SK-N-MC (cell line): ENCODE measurements around the gene NXN.

Experiments used
- DNase-seq: peaks from one replicate; pipeline ENCODE4 v3.0.0-alpha.2; 2011; ENCODE audit warnings: low read depth, low spot score
- H3K27ac ChIP-seq: fragments of 200-600 bp; sonication (generic); 2 replicates; pipeline ENCODE4 v1.5.1; 2016; ENCODE audit warnings: mixed run types
- H3K36me3 ChIP-seq: fragments of 200-600 bp; sonication (generic); 2 replicates; pipeline ENCODE4 v1.6.1; 2017; ENCODE audit warnings: antibody characterized with exemption, low read length, mixed read lengths; ENCODE audit not compliant: insufficient read depth
- H3K4me3 ChIP-seq: fragments of 200-600 bp; sonication (generic); 2 replicates; pipeline ENCODE4 v1.5.1; 2016
- H3K9ac ChIP-seq: fragments of 200-600 bp; sonication (generic); 2 replicates; pipeline ENCODE4 v1.8.0; 2017; ENCODE audit warnings: mixed run types, mixed read lengths; ENCODE audit not compliant: insufficient read length
- H3K9me3 ChIP-seq: fragments of 200-600 bp; sonication (generic); 2 replicates; pipeline ENCODE4 v1.6.1; 2017; ENCODE audit warnings: low read depth, mild to moderate bottlenecking, antibody characterized with exemption, low read length, moderate library complexity, mixed read lengths
- EZH2 ChIP-seq: fragments of 200-600 bp; sonication (generic); IDR thresholded peaks from one replicate; pipeline ENCODE4 v1.6.1; 2017; ENCODE audit warnings: antibody characterized with exemption
- FOXP2 ChIP-seq: optimal IDR thresholded peaks from 2 replicates; pipeline ENCODE3; 2011; ENCODE audit warnings: mild to moderate bottlenecking, moderate library complexity; ENCODE audit not compliant: insufficient read depth; ENCODE audit errors: extremely low read length, control extremely low read depth
- POLR2AphosphoS5 ChIP-seq: IDR thresholded peaks from 2 replicates; pipeline ENCODE4 v1.6.1; 2012; ENCODE audit warnings: mild to moderate bottlenecking, low read depth, low read length, borderline replicate concordance

NXN gene

GRCh38 chr17:888998-889441 lies 90.6 kb downstream of the NXN start:
- no peak overlapping the region for H3K4me3 ChIP-seq
- no peak for DNase-seq
- H3K9me3 ChIP-seq, result no peaks in the 10 kb centered on the region
- no peak overlapping the region for H3K9ac ChIP-seq
- H3K36me3 ChIP-seq, result no peaks in the 10 kb centered on the region
- no peak overlapping the region for H3K27ac ChIP-seq
- TF ChIP-seq POLR2AphosphoS5 (no peak), EZH2 (no peak), FOXP2 (no peak)

GRCh38 chr17:887551-888209 lies 91.9 kb downstream of the NXN start:
- TF ChIP-seq EZH2, result no peak
- TF ChIP-seq FOXP2, result no peak
- no peak for TF ChIP-seq POLR2AphosphoS5
- Histone ChIP-seq H3K9ac (no peak overlapping the region), H3K27ac (no peak overlapping the region), H3K36me3 (no peaks in the 10 kb centered on the region), H3K9me3 (no peaks in the 10 kb centered on the region), H3K4me3 (no peak overlapping the region)
- DNase-seq, result no peak

GRCh38 chr17:885971-886571 lies 93.5 kb downstream of the NXN start:
- Histone ChIP-seq H3K27ac (no peak overlapping the region), H3K4me3 (no peak overlapping the region), H3K9ac (no peak overlapping the region), H3K9me3 (no peaks in the 10 kb centered on the region), H3K36me3 (no peaks in the 10 kb centered on the region)
- TF ChIP-seq POLR2AphosphoS5, result no peak
- no peak for TF ChIP-seq FOXP2
- no peak for TF ChIP-seq EZH2
- no peak for DNase-seq

- Histone ChIP-seq H3K36me3 (no peaks in the 10 kb centered on the region), H3K4me3 (no peak overlapping the region), H3K9ac (no peak overlapping the region), H3K27ac (no peak overlapping the region), H3K9me3 (no peaks in the 10 kb centered on the region)
- TF ChIP-seq POLR2AphosphoS5 (no peak), EZH2 (no peak), FOXP2 (no peak)
- DNase-seq, result no peak
Observed at GRCh38 chr17:883586-883962, 96.0 kb downstream of the NXN start.

DNA sequence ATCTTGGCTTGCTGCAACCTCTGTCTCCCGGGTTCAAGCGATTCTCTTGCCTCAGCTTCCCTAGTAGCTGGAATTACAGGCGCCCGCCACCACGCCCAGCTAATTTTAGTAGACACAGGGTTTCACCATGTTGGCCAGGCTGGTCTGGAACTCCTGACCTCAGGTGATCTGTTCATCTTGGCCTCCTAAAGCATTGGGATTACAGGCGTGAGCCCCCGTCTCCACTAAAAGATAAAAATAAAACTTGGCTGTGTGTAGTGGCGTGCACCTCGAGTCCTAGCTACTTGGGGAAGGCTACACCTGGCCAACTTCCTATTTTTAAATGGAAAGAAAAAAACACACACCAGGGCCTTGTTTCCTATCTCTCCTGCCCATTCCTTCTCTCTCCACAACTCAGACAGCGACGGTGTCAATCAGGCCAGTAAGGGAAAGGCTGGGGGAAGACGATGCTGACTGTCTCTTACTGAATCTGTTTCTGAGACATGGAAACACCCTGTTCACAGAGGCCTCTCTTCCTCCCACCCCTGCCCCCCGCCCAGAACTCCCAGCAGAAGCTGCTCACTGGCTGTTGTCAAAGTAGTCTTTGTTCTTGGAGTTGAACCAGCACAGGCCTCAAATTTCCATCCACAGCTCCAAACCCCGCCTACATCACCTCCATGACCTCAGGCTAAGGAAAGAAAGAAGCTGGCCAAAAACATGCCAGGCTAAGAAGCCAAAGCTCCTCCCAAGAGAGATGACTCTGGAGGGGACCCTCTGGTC lies 96.6 kb downstream of the NXN start:
- no peaks in the 10 kb centered on the region for H3K36me3 ChIP-seq
- no peaks in the 10 kb centered on the region for H3K9me3 ChIP-seq
- no peak for DNase-seq
- H3K4me3 ChIP-seq, result no peak overlapping the region
- no peak overlapping the region for H3K9ac ChIP-seq
- no peak overlapping the region for H3K27ac ChIP-seq
- TF ChIP-seq POLR2AphosphoS5 (no peak), EZH2 (no peak), FOXP2 (no peak)

DNA sequence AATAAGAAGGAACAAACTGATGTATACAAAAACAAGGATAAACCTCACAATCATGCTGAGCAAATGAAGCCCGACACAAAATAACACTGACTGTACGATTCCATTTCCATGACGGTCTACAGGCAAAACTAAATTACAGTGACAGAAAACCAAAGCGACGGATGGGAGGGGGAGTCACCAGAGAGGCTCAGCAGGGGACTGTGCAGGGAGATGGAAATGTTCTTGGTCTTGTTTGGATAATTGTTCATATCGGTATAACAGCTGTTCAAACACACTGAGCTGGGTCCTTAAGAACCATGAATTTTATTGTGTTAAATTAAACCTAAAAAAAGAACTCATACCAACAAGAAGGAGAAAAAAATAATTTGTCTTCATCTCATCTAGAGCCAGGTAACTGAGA lies 97.8 kb downstream of the NXN start:
- TF ChIP-seq POLR2AphosphoS5 (no peak), FOXP2 (no peak), EZH2 (no peak)
- DNase-seq, result no peak
- no peak overlapping the region for H3K9ac ChIP-seq
- H3K36me3 ChIP-seq, result no peaks in the 10 kb centered on the region
- H3K4me3 ChIP-seq, result no peak overlapping the region
- peak overlapping the region; percentile 31; the same call in 1 of the 2 replicates for H3K27ac ChIP-seq
- H3K9me3 ChIP-seq, result no peaks in the 10 kb centered on the region

GRCh38 chr17:880443-881269 lies 98.9 kb downstream of the NXN start:
- no peak overlapping the region for H3K4me3 ChIP-seq
- H3K27ac ChIP-seq, result no peak overlapping the region
- no peaks in the 10 kb centered on the region for H3K36me3 ChIP-seq
- no peak overlapping the region for H3K9ac ChIP-seq
- H3K9me3 ChIP-seq, result no peaks in the 10 kb centered on the region
- no peak for DNase-seq
- no peak for TF ChIP-seq EZH2
- no peak for TF ChIP-seq FOXP2
- no peak for TF ChIP-seq POLR2AphosphoS5
